ENCODE data around the gene EEF1A1. TPM values are rescaled to one million over a fixed set of nuclear protein-coding genes. Genes with fewer than 3 reads are reported as not detected.
"Not testable (repeated sequence)": the region's sequence is repeated elsewhere in the genome, so short reads cannot be mapped to it uniquely, and the experiment has no call there.

EEF1A1 gene
- total and polyA plus RNA-seq, 3 donors from 2014 or later = 2,869 to 5,086 (median 5,046) TPM

DNA sequence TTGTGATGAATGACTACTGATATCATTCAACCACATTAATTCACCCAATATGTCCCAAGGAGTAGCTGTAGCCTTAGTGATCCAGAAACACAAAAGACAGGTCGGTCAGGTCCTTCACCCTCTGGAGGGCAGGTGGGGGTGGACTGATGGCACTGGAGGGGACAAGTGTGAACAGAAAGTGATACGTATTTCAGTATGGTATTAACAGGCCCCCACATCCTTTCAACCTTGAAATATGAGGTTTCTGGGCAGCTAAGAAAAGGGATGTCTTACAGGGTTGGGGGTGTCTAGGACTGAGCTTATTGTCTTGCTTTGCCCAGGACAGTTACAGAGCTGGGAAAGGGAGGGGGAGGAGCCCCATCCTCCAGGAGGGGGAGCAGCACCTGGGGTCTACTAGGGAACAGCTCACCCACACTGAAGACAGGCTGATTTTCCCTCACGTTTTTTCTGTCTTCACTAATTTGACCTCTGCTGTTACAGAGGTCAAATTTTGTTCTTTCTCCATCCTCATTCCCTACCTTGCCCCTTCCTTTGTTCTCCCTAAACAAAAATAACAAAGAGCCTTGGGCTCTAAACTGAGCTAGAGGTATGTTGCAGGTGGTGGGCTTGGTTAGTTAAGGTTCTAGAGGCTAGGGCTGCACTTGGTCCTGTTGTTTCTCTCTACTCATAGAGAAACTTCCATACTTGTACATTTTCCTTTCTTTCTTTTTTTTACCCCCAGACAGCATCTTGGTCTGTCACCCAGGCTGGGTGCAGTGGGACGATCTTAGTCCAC is 38.0 kb upstream of the EEF1A1 start:
- intact Hi-C loops (cut with DNase I; ENCODE audit: low total_unique reads) = no loop called here

DNA sequence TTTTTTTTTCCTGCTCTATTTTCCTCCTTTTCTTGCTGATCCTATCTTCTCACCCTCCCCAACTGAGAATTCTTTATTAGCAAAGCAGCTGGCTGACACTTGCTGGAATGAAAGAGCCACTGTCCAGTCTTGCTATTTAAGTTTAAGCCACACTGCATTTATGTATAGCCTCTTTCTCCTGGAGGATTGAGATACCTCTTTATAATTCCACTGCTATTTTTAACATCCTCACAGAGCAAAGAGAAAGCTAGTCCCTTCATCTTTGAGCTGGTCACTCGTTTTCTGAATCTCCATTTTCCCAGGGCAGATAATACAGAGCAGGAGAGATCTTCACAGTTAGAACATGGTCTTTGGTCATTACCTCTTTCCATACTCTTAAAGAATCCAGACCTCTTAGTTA is 36.0 kb upstream of the EEF1A1 start:
- no peak for DNase-seq
- Histone ChIP-seq H3K4me1 (no peaks in the 10 kb centered on the region), H3K36me3 (ENCODE audit: low read depth, missing control alignments) (no peaks in the 10 kb centered on the region), H3K27me3 (no peaks in the 10 kb centered on the region), H3K9me3 (no peaks in the 10 kb centered on the region), H3K4me3 (no peak overlapping the region), H3K27ac (no peak overlapping the region)
- intact Hi-C loops (cut with DNase I; ENCODE audit: low total_unique reads) = no loop called here
- no peak for TF ChIP-seq POLR2A (IDR thresholded peaks at IDR 0.05)
- TF ChIP-seq, protein P1, sequence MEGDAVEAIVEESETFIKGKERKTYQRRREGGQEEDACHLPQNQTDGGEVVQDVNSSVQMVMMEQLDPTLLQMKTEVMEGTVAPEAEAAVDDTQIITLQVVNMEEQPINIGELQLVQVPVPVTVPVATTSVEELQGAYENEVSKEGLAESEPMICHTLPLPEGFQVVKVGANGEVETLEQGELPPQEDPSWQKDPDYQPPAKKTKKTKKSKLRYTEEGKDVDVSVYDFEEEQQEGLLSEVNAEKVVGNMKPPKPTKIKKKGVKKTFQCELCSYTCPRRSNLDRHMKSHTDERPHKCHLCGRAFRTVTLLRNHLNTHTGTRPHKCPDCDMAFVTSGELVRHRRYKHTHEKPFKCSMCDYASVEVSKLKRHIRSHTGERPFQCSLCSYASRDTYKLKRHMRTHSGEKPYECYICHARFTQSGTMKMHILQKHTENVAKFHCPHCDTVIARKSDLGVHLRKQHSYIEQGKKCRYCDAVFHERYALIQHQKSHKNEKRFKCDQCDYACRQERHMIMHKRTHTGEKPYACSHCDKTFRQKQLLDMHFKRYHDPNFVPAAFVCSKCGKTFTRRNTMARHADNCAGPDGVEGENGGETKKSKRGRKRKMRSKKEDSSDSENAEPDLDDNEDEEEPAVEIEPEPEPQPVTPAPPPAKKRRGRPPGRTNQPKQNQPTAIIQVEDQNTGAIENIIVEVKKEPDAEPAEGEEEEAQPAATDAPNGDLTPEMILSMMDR (IDR thresholded peaks at IDR 0.05) = no peak
- 24 to 26% methylated on average over 1 of the region's 1 CpG for WGBS, 2 donors

More for the DNA sequence above, 38.0 kb upstream of the EEF1A1 start:
- 71 to 72% methylated on average over 4 of the region's 4 CpGs for WGBS, 2 donors
- H3K27me3 ChIP-seq = no peaks in the 10 kb centered on the region
- H3K4me1 ChIP-seq = no peaks in the 10 kb centered on the region
- no peaks in the 10 kb centered on the region for H3K9me3 ChIP-seq
- TF ChIP-seq, protein P1 (IDR thresholded peaks at IDR 0.05) = no peak
- TF ChIP-seq POLR2A (IDR thresholded peaks at IDR 0.05) = no peak
- no peak overlapping the region for H3K4me3 ChIP-seq
- no peaks in the 10 kb centered on the region for H3K36me3 ChIP-seq (ENCODE audit: low read depth, missing control alignments)
- no peak overlapping the region for H3K27ac ChIP-seq
- DNase-seq = no peak

DNA sequence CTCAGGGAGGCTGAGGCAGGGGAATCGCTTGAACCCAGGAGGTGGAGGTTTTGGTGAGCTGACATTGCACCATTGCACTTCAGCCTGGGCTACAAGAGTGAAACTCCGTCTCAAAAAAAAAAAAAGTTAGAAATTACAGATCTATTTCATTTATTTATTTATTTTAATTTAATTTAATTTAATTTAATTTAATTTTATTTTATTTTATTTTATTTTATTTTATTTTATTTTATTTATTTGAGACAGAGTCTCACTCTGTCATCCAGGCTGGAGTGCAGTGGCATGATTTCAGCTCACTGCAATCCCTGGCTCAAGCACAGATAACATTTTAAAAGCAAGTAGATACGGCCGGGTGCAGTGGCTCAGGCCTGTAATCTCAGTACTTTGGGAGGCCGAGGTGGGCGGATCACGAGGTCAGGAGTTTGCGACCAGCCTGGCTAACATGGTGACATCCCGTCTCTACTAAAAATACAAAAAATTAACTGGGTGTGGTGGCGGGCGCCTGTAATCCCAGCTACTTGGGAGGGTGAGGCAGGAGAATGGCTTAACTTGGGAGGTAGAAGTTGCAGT is 34.6 kb upstream of the EEF1A1 start:
- H3K27me3 ChIP-seq; H3K9me3 ChIP-seq; H3K27ac ChIP-seq; H3K4me1 ChIP-seq; H3K36me3 ChIP-seq (ENCODE audit: low read depth, missing control alignments); intact Hi-C loops (cut with DNase I; ENCODE audit: low total_unique reads); DNase-seq; H3K4me3 ChIP-seq: not testable (repeated sequence)
- 89 to 96% methylated on average over 11 of the region's 11 CpGs for WGBS, 2 donors

DNA sequence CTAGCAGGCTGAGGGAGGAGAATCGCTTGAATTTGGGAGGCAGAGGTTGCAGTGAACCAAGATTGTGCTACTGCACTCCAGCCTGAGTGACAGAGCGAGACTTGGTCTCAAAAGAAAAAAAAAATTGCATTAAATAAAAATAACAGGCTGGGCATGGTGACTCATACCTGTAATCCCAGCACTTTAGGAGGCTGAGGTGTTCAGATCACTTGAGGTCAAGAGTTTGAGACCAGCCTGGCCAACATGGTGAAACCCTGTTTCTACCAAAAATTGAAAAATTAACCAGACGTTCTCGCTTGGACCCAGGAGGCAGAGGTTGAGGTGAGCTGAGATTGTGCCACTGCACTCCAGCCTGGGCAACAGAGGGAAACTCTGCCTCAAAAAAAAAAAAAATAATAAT is 30.3 kb upstream of the EEF1A1 start:
- H3K9me3 ChIP-seq; H3K36me3 ChIP-seq (ENCODE audit: low read depth, missing control alignments); DNase-seq; intact Hi-C loops (cut with DNase I; ENCODE audit: low total_unique reads); H3K4me3 ChIP-seq; H3K27ac ChIP-seq; H3K4me1 ChIP-seq; H3K27me3 ChIP-seq: not testable (repeated sequence)
- 92 to 95% methylated on average over 4 of the region's 4 CpGs for WGBS, 2 donors

DNA sequence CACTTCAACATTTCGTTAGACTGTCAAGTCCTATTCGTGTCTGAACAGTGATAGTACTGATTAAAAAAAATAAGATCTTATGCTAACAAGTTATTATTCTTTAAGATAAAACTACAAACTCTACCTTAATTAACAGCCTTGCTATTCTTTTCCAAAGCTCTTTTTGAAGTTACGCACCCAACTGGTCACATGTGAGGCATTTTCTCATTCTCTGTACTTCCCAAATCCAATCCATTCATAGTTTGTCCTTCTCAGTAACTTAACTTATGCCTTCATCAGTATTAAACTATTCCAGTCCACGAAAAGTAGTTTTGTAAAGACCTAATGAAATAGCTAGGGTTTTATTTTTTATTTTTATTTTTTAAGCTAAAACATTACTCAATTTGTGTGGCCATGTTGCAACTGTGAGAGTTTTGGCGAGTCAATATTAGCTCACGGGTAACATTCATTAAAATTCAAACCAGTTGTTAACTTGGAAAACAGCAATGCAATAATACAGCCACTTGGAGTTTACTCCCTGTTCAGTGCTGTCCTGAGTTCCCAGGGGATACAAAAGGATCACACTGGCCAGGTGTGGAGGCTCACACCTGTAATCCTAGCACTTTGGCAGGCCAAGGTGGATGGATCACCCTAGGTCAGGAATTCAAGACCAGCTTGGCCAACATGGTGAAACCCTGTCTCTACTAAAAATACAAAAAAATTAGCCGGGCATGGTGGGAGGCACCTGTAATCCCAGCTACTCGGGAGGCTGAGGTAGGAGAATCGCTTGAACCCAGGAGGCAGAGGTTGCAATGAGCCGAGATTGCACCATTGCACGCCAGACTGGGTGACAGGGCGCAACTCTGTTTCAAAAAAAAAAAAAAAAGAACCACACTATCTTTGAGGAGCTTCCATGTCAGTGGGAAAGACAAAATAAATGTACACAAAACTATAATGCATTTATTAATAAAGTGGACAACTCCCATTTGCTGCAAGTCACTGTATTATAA is 27.9 kb upstream of the EEF1A1 start:
- Histone ChIP-seq H3K4me1 (no peaks in the 10 kb centered on the region), H3K27me3 (no peaks in the 10 kb centered on the region), H3K36me3 (ENCODE audit: low read depth, missing control alignments) (no peaks in the 10 kb centered on the region), H3K4me3 (no peak overlapping the region), H3K27ac (no peak overlapping the region), H3K9me3 (no peaks in the 10 kb centered on the region)
- no peak for DNase-seq
- 84 to 89% methylated on average over 12 of the region's 12 CpGs for WGBS, 2 donors
- no peak for TF ChIP-seq POLR2A (IDR thresholded peaks at IDR 0.05)
- TF ChIP-seq, protein P1 (IDR thresholded peaks at IDR 0.05) = no peak
- intact Hi-C loops (cut with DNase I; ENCODE audit: low total_unique reads) = no loop called here

Measured in testis (tissue), 3 donors.